Measurements from ENCODE around the gene KIFAP3. TPM values are rescaled to one million over a fixed set of nuclear protein-coding genes. Genes with fewer than 3 reads are reported as not detected.

KIFAP3 gene
- total and polyA plus RNA-seq, 2 of the 8 experiments (the other 6 are each of a cell fraction or from before 2014, with no cell fraction given): 1.3 to 3.2 TPM

DNA sequence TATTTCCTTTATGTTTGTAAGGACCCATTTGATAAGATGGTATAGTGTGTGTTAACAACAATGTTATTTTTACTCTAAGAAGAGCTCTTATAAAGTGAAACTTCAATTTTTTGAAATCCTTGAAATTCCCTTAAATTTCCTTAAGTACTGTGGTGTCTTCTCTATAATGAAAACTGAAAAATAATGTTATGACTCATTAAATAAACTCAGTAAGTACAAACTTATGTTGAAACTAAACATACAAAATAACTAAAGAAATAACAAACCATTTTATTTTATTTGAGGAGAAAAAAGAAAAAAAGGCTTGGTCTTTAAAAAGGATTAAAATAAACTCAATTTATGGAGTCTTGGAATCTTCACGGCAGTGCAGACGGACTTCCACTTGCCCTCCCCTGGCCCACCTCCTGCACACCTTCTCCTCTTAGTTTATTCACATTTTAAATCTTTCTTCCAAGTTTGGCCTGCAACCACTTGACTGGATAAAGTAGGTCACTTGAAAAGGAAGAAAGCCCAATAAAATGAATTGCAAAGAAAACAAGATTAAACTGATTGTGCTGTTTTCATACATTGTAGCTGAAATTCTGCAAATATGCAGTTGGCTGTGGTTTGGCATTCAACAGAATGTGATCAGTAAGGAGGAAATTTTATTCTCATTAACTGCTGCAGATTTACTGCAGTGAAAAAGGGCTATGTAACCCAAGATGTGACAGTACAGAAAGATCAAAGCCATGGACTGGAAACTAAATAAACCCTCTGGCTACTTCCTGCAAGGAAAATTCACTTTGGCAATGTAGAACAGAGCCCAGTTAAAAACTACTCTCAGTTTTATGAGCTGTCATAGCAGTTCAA lies 132.3 kb downstream of the KIFAP3 start:
- Histone ChIP-seq H3K23ac (ENCODE audit: insufficient read length) (no peak overlapping the region), H2BK20ac (ENCODE audit: low read length) (no peak overlapping the region), H4K8ac (ENCODE audit: extremely low read depth, insufficient read depth, low read length) (no peak overlapping the region), H3K14ac (ENCODE audit: insufficient read length) (no peak overlapping the region), H4K5ac (ENCODE audit: insufficient read length, low read depth, low read length) (no peak overlapping the region), H3K27me3 (replicated peaks in 1 of 4; ENCODE audit: control insufficient read depth in 3 of 4, extremely low read depth in 1 of 4, insufficient read depth in 3 of 4, low read length in 3 of 4) (no peaks in the 10 kb centered on the region), H3K27ac (ENCODE audit: low read depth, low read length) (no peak overlapping the region), H2BK5ac (ENCODE audit: low read depth, low read length) (no peak overlapping the region), H3K36me3 (ENCODE audit: control insufficient read depth in 2 of 4, insufficient read depth in 4 of 4, low read length in 3 of 4) (no peaks in the 10 kb centered on the region), H3K79me1 (ENCODE audit: low read depth, low read length) (no peaks in the 10 kb centered on the region), H2AK5ac (ENCODE audit: low read depth, low read length) (no peak overlapping the region), H3K9me3 (ENCODE audit: insufficient read depth in 2 of 2, low read depth in 1 of 2, low read length in 1 of 2) (no peaks in the 10 kb centered on the region), H3K9ac (replicated peaks in 1 of 4; ENCODE audit: extremely low read depth in 1 of 4, low read depth in 3 of 4, low read length in 3 of 4) (no peak overlapping the region), H3K18ac (ENCODE audit: extremely low read depth, low read length) (no peak overlapping the region), H3K4ac (replicated peaks; ENCODE audit: insufficient read length, low read depth, low read length) (no peak overlapping the region), H4K91ac (replicated peaks; ENCODE audit: insufficient read length, low read length) (no peak overlapping the region), H2BK15ac (ENCODE audit: low read length) (no peak overlapping the region), H2BK12ac (ENCODE audit: low read depth, low read length) (no peak overlapping the region), H2BK120ac (replicated peaks; ENCODE audit: low read depth, low read length) (no peak overlapping the region), H3K4me3 (ENCODE audit: extremely low read depth in 1 of 4, insufficient read depth in 2 of 4, low read depth in 3 of 4, low read length in 4 of 4) (no peak overlapping the region), H3K56ac (replicated peaks; ENCODE audit: insufficient read length, low read depth, low read length) (no peak overlapping the region), H3K4me2 (ENCODE audit: insufficient read depth in 1 of 2, low read depth in 2 of 2, low read length in 2 of 2) (no peak overlapping the region), H3K79me2 (ENCODE audit: control insufficient read depth in 1 of 2, insufficient read depth in 2 of 2, low read length in 2 of 2) (no peaks in the 10 kb centered on the region), H2AFZ (ENCODE audit: low read length) (no peak overlapping the region), H3K23me2 (ENCODE audit: low read depth, low read length) (no peaks in the 10 kb centered on the region), H3K4me1 (replicated peaks in 1 of 4; ENCODE audit: control insufficient read depth in 3 of 4, insufficient read depth in 4 of 4, low read length in 3 of 4) (no peaks in the 10 kb centered on the region), H4K20me1 (replicated peaks in 1 of 2; ENCODE audit: control insufficient read depth in 1 of 2, insufficient read depth in 2 of 2, low read length in 2 of 2) (no peaks in the 10 kb centered on the region)
- FAIRE-seq (no peak), DNase-seq (ENCODE audit: low read depth in 1 of 2, low spot score in 2 of 2) (no peak)
- ChIA-PET POLR2A (ENCODE audit: partially characterized antibody) (no interaction called here), CTCF (ENCODE audit: partially characterized antibody) (interaction anchor here (0.6 to 1.2 kb wide), 3 partner anchors 13 to 748 kb away, joined by 3 to 4 read pairs (median 3); no protein-coding TSS in a partner anchor)
- WGBS, 2 experiments (ENCODE audit: extremely low coverage in 1 of 2, insufficient coverage in 1 of 2, insufficient read length in 1 of 2, insufficient replicate concordance in 2 of 2, low coverage in 1 of 2, low lambda C conversion rate in 2 of 2, missing lambda C conversion rate in 1 of 2): 93% methylated on average over 2 of the region's 2 CpGs; no CpG with 5 or more reads in 1 of the 2 experiments
- no peak for TF ChIP-seq ZNF274 (IDR thresholded peaks at IDR 0.05; ENCODE audit: borderline replicate concordance, extremely low read depth, low read length)
- no peak for TF ChIP-seq TAF1 (IDR thresholded peaks at IDR 0.05; ENCODE audit: low read depth, low read length)
- no peak for TF ChIP-seq JUN (IDR thresholded peaks at IDR 0.05; ENCODE audit: low read depth, low read length)
- no peak for TF ChIP-seq SUZ12 (IDR thresholded peaks at IDR 0.05; ENCODE audit: low read length)
- no peak for TF ChIP-seq SIRT6 (IDR thresholded peaks at IDR 0.05; ENCODE audit: low read length)
- no peak for TF ChIP-seq BRCA1 (IDR thresholded peaks at IDR 0.05; ENCODE audit: low read depth, low read length)
- TF ChIP-seq RXRA (IDR thresholded peaks at IDR 0.05; ENCODE audit: insufficient read depth, low read depth, low read length): no peak
- TF ChIP-seq RFX5 (IDR thresholded peaks at IDR 0.05; ENCODE audit: borderline replicate concordance, low read depth, low read length): no peak
- TF ChIP-seq CBX8 (IDR thresholded peaks at IDR 0.05; ENCODE audit: borderline replicate concordance, low read depth, low read length): no peak
- TF ChIP-seq ASH2L (IDR thresholded peaks at IDR 0.05; ENCODE audit: low read length): no peak

Measured in H1 (cell line).